Anterior cingulate cortex (tissue), 58 donors: Measurements from ENCODE around the gene FAM117B.
"Not testable (repeated sequence)": the region's sequence is repeated elsewhere in the genome, so short reads cannot be mapped to it uniquely, and the experiment has no call there.

Experiments used
- DNase-seq, 58 donors: peaks; one replicate each; lab custom pipeline; 2025; lab: John Stamatoyannopoulos, UW

Gene FAM117B

DNA sequence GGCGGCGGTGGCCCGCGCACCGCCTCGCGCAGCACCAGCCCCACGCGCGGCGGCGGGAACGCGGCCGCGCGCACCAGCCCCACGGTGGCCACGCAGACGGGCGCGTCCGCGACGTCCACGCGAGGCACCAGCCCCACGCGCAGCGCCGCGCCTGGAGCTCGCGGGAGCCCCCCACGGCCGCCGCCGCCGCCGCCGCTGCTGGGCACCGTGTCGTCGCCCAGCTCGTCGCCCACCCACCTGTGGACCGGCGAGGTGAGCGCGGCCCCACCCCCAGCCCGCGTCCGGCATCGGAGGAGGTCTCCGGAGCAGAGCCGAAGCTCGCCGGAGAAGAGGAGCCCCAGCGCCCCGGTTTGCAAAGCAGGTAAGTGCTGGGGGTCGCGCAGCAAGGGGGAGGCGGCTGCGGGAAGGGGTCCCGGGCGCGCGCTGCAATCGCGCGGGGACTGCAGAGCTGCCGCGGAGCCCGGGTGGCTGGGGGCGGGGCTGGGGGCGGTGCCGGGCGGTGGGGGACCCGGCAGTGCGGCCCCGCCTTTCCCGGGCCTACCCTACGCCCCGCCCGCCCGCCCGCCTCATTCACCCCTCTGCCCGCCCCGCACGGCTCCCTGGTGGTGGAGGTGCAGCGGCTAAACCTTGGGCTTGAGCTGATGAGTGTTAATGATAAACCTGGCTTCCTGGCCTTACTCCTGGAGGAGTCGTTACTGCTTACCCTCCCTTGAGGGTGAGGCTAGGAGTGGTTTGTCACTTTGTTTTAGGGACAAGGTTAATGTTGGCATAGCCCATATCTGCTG is 851 bp downstream of the FAM117B start:
- DNase-seq: peak in 57 of 58 donors; percentile 9 to 79 (median 58)

DNA sequence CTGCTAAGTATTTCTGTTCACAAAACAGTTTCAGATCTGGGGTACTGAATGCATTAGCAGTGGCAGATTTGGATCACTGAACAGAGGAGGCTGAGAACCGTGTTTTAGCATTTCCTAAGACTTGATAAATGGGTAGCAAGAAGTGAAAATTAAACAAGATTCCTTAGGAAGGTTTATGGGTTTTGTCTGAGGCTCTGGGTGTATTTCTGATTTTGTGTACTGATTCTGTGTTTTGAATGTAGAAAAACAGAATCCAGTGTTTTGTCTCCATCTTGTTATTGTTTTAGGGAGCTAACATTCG is 1.4 kb downstream of the FAM117B start:
- DNase-seq: no peak

DNA sequence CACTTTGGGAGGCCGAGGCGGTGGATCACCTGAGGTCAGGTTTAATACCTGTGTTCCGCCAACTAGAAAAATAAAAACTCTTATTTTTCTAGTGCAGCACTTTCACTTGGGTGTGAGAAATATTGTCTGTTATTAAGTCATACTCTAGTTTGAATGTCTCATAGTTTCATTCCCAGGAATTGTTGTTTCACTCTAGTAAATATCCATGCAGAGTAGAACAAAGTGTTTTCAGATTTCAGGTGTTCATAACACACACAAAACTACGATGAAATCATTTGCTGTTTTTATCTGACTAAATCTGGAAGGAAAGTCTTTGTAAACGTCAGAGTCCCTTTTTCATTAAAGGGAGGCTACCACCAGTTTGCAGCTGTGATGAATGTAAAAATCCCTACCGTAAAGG is 4.0 kb downstream of the FAM117B start:
- DNase-seq: no peak

- DNase-seq: no peak
Observed at GRCh38 chr2:202639231-202639630, 4.5 kb downstream of the FAM117B start.

DNA sequence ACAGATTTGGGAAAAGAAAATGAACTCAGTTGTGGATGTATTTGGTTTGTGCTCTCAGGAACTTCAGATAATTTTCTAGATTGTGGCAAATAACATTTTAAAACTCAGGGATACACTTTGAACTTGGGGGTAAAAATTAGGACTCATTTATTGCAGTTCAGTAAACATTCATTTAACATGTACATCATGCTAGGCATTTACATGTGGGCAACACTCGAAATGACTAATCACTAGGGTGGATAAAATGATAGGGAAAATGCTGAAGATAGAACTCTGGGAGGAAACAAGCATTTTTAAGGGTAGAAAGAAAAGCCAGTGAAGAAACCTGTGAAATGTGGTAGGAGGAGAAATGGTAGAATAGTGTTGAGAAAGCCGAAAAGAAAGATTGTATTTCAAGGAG is 7.8 kb downstream of the FAM117B start:
- DNase-seq: no peak

GRCh38 chr2:202643012-202643858 is 8.5 kb downstream of the FAM117B start:
- DNase-seq: no peak

GRCh38 chr2:202652119-202652518 is 17.4 kb downstream of the FAM117B start:
- no peak for DNase-seq

GRCh38 chr2:202653890-202654289 is 19.1 kb downstream of the FAM117B start:
- no peak for DNase-seq

- no peak for DNase-seq
Observed at GRCh38 chr2:202657876-202658275, 23.1 kb downstream of the FAM117B start.

DNA sequence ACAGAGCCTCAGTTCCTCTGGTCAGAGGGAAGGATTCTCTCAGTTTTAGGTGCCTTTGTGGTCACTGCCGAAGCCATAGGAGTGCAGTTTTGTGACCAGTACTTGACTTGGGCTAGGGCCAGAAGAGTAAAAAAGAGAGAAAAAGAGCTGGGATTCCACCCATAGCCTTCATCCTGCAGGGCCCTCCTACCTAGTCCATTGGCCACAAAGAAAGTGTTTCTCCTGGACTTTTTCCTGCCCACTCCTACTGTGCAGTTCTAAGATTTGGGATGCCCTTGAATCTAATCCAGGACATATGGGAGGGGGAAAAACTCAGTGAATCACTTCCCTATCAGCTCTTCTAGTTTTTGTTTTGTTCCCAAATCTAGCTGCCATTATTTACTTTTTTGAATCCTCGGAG is 26.0 kb downstream of the FAM117B start:
- no peak for DNase-seq

- DNase-seq: no peak
Observed at GRCh38 chr2:202669841-202670240, 35.1 kb downstream of the FAM117B start.

DNA sequence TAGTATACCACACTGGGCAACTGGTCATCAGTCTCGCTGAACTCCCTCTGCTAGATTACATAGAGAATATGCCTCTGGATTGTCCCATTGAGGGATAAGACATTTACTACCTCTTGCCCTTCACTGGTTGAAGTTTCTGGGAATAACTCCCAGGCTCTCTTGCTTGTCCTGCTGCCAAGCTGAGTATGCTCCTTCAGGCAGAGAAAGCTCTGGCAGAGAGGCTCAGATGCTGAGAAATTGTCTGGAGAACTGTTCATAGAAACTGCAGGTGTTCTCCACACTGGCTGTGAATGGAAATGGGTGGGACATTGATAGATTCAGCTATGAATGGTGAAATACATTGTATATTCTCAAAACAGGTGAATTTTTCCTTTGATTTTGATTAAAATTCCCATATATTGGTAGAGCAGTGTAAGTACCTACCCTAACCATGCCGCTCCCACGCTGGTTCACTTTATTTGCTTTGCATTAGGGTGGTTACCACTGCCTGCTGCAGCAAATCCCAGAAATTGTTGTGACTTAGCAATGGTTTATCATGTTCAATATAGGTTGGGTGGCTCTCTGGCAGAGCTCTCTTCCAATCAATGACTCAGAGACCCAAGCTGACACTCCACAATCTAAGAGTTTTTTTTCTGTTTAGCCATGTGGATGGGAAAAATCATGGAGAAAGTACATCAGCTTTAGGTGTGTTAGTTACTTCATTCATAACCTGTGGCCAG is 36.7 kb downstream of the FAM117B start:
- DNase-seq: peak in 14 of 58 donors; percentile 0 to 28 (median 4)

GRCh38 chr2:202675097-202675496 is 40.3 kb downstream of the FAM117B start:
- not testable (repeated sequence) for DNase-seq

DNA sequence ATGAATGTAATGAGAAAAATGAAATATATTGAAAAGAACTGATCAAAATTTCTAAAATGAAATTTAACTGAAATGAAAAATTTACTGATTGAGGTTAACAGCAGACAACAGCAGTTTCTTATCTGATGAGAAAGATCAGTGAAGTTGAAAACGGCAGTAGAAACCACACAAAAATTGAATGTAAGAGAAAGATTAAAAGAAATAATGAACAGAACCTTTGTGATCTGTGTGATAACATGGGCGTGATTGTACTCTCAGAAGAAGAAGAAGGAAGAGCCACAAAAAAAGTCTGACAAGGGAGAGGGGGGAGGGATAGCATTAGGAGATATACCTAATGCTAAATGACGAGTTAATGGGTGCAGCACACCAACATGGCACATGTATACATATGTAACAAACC is 45.2 kb downstream of the FAM117B start:
- DNase-seq: no peak

- no peak for DNase-seq
Observed at GRCh38 chr2:202680512-202680911, 45.7 kb downstream of the FAM117B start.

DNA sequence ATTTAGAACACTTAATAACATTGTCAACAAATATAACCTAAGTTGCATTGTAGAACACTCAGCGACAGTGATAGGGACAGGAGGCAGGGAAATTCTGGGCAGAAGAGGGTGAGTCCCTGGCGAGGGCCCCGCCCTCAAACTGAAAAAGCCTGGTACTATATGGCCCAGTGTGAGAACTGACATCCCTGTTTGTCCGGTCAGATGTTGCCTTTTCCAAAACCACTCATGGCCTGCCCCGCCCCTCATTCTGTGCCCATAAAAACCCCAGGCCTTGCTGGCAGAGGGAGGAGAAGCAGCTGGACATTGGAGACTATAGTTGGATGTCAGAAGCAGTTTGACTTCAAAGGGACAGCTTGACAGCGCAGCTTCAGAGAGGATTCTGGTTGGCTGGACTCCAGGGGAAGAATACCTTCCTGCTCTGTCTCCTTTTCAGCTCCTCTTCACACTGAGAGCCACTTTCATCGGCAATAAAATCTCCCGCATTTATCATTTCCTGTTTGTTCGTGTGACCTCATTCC is 47.0 kb downstream of the FAM117B start:
- DNase-seq: no peak

- no peak for DNase-seq
Observed at GRCh38 chr2:202682274-202682673, 47.5 kb downstream of the FAM117B start.

DNA sequence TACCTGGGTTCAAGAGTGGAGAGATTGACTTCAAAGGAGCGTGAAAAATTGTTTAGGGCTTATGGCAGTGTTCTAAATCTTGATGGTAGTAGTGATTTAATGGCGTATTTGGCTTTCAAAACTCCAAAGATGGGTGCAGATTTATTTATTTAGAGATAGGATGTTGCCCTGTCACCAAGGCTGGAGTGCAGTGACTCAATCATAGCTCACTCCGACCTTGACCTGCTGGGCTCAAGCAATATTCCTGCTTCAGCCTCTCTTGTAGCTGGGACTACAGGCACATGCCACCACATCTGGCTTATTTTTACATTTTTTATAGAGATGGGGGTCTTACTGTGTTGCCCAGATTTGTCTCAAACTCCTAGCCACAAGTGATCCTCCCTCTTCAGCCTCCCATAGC is 52.5 kb downstream of the FAM117B start:
- no peak for DNase-seq

DNA sequence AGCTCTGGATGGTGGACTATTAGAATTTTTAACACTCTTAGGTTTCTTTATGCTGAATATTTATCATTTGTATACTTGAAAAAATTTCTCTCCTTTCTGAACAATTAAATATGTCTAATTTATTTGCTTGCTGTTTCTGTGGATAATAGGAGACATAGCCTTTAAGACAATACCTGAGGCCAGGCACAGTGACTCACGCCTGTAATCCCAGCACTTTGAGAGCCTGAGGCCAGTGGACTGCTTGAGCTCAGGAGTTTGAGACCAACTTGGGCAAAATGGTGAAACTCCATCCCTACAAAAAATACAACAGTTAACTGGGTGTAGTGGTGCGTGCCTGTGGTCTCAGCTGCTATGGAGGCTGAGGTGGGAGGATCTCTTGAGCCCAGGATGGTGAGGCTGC is 54.7 kb downstream of the FAM117B start:
- no peak for DNase-seq

- DNase-seq: no peak
Observed at GRCh38 chr2:202689898-202690297, 55.1 kb downstream of the FAM117B start.

DNA sequence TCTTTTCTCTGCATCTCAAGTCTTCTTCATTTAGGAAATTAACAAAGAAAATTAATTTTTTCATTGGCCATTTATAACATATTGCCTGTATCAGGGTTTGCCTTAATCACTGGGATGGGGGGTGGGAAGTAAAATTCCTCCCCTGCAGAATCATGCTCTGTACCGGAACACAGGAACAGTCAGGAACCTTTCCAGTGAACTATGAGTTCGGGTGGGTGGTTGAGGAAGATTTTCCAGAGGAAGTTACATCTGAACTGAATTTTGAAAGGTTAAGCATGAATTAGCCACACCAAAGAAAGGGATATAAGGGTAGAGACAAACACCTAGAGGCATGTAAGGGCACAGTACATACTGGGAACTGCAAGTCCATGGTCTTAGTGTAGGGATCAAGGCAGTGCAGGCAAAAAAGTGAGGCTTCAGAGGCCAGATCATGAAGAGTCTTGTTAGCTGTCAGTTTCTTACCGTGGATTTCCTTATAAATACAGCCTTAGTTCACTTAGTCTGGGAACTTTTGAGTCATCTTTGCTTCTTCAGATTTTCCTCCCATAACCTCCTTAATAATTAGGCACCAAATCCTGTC is 55.6 kb downstream of the FAM117B start:
- no peak for DNase-seq
